Esophagus muscularis mucosa (tissue), 4 donors: ENCODE data around the gene BRD3. TPM values are rescaled to one million over a fixed set of nuclear protein-coding genes. Genes with fewer than 3 reads are reported as not detected.

ENCODE experiments used
- DNase-seq: peaks from one replicate; pipeline ENCODE4 v3.0.0-alpha.2; 2017; ENCODE audit errors: extremely low spot score
- H3K27ac ChIP-seq, 4 donors: fragments of 200-600 bp; sonication (generic); replicated peaks in 1 of 4; 1 replicate in 3 of 4; 2 replicates in 1 of 4; pipeline ENCODE4 v1.5.1; 2016 to 2019; ENCODE audit warnings: mild to moderate bottlenecking in 1 of 4
- H3K27me3 ChIP-seq, 4 donors: fragments of 200-600 bp; sonication (generic); one replicate each; pipeline versions ENCODE4 v1.5.1 to v1.6.0; 2016 to 2019
- H3K36me3 ChIP-seq, 4 donors: fragments of 200-600 bp; sonication (generic); one replicate each; pipeline ENCODE4 v1.5.1; 2016 to 2019
- H3K4me1 ChIP-seq, 4 donors: fragments of 200-600 bp; sonication (generic); one replicate each; pipeline ENCODE4 v1.5.1; 2016 to 2019
- H3K4me3 ChIP-seq, 4 donors: fragments of 200-600 bp; sonication (generic); 1 replicate in 2 of 4; 2 replicates in 2 of 4; pipeline ENCODE4 v1.5.1; 2016 to 2019; ENCODE audit warnings: mild to moderate bottlenecking in 4 of 4, moderate library complexity in 1 of 4
- H3K9me3 ChIP-seq, 4 donors: fragments of 200-600 bp; sonication (generic); 1 replicate in 3 of 4; 2 replicates in 1 of 4; pipeline ENCODE4 v1.5.1; 2016 to 2019
- EP300 ChIP-seq: sonication (generic); formaldehyde crosslinking; IDR thresholded peaks from one replicate; pipeline ENCODE4 v1.6.1; 2017; ENCODE audit warnings: antibody characterized with exemption
- POLR2A ChIP-seq: fragments of 450-650 bp; IDR thresholded peaks from one replicate; pipeline ENCODE4 v1.6.1; 2017; ENCODE audit warnings: antibody characterized with exemption, moderate library complexity, mild to moderate bottlenecking, low read depth
- POLR2AphosphoS5 ChIP-seq, 2 donors: sonication (generic); formaldehyde crosslinking; IDR thresholded peaks; one replicate each; pipeline ENCODE4 v1.6.1; 2017; ENCODE audit warnings: antibody characterized with exemption in 2 of 2
- WGBS: methylation state at CpG from one replicate; pipeline ENCODE4 v1.1.5; 2018; 5-methylcytosine and 5-hydroxymethylcytosine counted together
- intact Hi-C: fragments of 100-400 bp; cut with DNase I; formaldehyde crosslinking; loops from one replicate; pipeline ENCODE4 v1.15.1; 2023
- total RNA-seq, 4 donors: library from RNA; depleted of rRNA; stranded (reverse); fragments of >200 nt; gene quantifications; one replicate each; pipeline versions ENCODE4 v1.1.0 to v1.2.1, GENCODE V29; 2016
- TF ChIP-seq, protein P1 (sequence below), 3 experiments: fragments of 200-600 bp in 2 of 3; fragments of 450-650 bp in 1 of 3; sonication (generic) in 2 of 3; IDR thresholded peaks; one replicate each; pipeline ENCODE4 v1.5.1; 2017 to 2019; ENCODE audit warnings: antibody characterized with exemption in 3 of 3, mild to moderate bottlenecking in 2 of 3, moderate library complexity in 1 of 3

Gene BRD3
- total RNA-seq, 4 donors from 2014 or later: 30.0 to 38.2 (median 33.3) TPM

DNA sequence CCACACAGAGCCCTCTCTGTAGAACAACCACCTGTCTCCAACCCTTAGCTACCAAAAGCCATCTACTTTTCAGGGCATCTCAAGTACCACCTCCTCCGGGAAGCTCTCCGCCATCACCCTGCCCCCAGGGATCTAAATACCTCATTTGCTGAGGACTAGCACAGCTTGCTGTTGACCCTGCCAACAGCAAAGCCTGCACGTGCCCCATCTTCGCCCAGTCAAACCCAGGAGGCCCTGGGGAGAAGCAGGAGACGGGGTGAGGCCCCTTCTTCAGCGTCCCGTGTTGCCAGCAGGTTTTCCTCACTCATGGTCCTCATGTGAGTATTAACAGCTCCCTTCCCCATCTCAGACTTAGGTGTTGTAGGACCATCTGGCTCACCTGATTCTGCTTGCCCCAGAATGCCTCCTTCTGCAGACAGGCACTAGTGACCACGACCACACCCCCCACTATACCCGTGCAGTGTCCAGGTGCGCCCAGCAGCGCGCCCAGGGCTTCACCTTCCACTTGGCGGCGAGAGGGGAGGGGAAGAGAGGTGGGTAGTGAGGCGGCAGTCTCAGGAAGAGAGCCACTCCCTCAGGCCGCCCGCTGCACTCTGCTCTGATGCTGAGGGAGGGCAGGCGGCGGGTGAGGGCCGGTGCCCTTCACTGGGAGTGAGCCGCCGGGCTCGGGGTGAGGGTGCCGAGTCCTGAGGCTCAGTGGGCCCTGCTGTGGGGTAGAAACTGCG lies 86.8 kb downstream of the BRD3 start:
- Histone ChIP-seq H3K27ac (no peak overlapping the region), H3K9me3 (no peaks in the 10 kb centered on the region), H3K4me1 (peaks cover 21 to 32% (median 24%) of the 10 kb centered on the region in 4 donors), H3K27me3 (no peaks in the 10 kb centered on the region), H3K36me3 (no peaks in the 10 kb centered on the region), H3K4me3 (no peak overlapping the region)
- intact Hi-C loops: no loop called here
- no peak for DNase-seq
- WGBS: 92% methylated on average over 14 of the region's 25 CpGs
- TF ChIP-seq POLR2AphosphoS5 (IDR thresholded peaks at IDR 0.05): no peak
- no peak for TF ChIP-seq POLR2A
- TF ChIP-seq, protein P1, sequence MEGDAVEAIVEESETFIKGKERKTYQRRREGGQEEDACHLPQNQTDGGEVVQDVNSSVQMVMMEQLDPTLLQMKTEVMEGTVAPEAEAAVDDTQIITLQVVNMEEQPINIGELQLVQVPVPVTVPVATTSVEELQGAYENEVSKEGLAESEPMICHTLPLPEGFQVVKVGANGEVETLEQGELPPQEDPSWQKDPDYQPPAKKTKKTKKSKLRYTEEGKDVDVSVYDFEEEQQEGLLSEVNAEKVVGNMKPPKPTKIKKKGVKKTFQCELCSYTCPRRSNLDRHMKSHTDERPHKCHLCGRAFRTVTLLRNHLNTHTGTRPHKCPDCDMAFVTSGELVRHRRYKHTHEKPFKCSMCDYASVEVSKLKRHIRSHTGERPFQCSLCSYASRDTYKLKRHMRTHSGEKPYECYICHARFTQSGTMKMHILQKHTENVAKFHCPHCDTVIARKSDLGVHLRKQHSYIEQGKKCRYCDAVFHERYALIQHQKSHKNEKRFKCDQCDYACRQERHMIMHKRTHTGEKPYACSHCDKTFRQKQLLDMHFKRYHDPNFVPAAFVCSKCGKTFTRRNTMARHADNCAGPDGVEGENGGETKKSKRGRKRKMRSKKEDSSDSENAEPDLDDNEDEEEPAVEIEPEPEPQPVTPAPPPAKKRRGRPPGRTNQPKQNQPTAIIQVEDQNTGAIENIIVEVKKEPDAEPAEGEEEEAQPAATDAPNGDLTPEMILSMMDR (IDR thresholded peaks at IDR 0.05): no peak
- no peak for TF ChIP-seq EP300

Other genes with a start within 250 kb of the BRD3 start
- 10 to 100 TPM in 2 of 4 donors, 1 to 10 TPM in 2; 9.1 to 13.5 (median 10.1) TPM for gene VAV2, start 75.7 kb downstream of the BRD3 start, total RNA-seq
- gene BRD3OS, start 42.5 kb downstream of the BRD3 start, total RNA-seq: 10 to 100 TPM; 13.4 to 33.4 (median 21.7) TPM
- 10 to 100 TPM; 20.7 to 34.2 (median 24.6) TPM for gene WDR5, start 68.1 kb upstream of the BRD3 start, total RNA-seq
- gene RNU6ATAC, start 96.5 kb upstream of the BRD3 start, total RNA-seq: under 1 TPM in 1 of 4 donors, not detected in 3; under 0.01 TPM